Suprapubic skin (tissue), 4 donors: ENCODE measurements around the gene FOXF1. TPM values are rescaled to one million over a fixed set of nuclear protein-coding genes. Genes with fewer than 3 reads are reported as not detected.

ENCODE experiments used
- DNase-seq, 2 donors: peaks; one replicate each; pipeline ENCODE4 v3.0.0-alpha.2; 2019; ENCODE audit warnings: low spot score in 2 of 2
- H3K27ac ChIP-seq: fragments of 200-600 bp; sonication (generic); one replicate; pipeline ENCODE4 v1.5.1; 2019
- H3K27me3 ChIP-seq: fragments of 200-600 bp; sonication (generic); one replicate; pipeline ENCODE4 v1.5.1; 2019
- H3K36me3 ChIP-seq: fragments of 200-600 bp; sonication (generic); one replicate; pipeline ENCODE4 v1.5.1; 2019
- H3K4me1 ChIP-seq: fragments of 200-600 bp; sonication (generic); one replicate; pipeline ENCODE4 v1.5.1; 2019
- H3K4me3 ChIP-seq: fragments of 200-600 bp; sonication (generic); one replicate; pipeline ENCODE4 v1.5.1; 2019; ENCODE audit warnings: mild to moderate bottlenecking
- H3K9me3 ChIP-seq: fragments of 200-600 bp; sonication (generic); one replicate; pipeline ENCODE4 v1.5.1; 2019
- CTCF ChIP-seq, 2 donors: fragments of 200-600 bp in 1 of 2; fragments of 450-650 bp in 1 of 2; sonication (generic) in 1 of 2; IDR thresholded peaks; one replicate each; pipeline ENCODE4 v1.5.1; 2016 to 2019; ENCODE audit warnings: antibody characterized with exemption in 2 of 2, mild to moderate bottlenecking in 1 of 2, moderate library complexity in 1 of 2
- EP300 ChIP-seq: sonication (generic); formaldehyde crosslinking; IDR thresholded peaks from one replicate; pipeline ENCODE4 v1.6.1; 2017; ENCODE audit warnings: antibody characterized with exemption
- POLR2A ChIP-seq, 2 donors: fragments of 450-650 bp; IDR thresholded peaks; one replicate each; pipeline ENCODE4 v1.6.1; 2017; ENCODE audit warnings: antibody characterized with exemption in 2 of 2, mild to moderate bottlenecking in 2 of 2, moderate library complexity in 2 of 2
- POLR2AphosphoS5 ChIP-seq, 3 donors: sonication (generic); formaldehyde crosslinking; IDR thresholded peaks; one replicate each; pipeline ENCODE4 v1.6.1; 2017; ENCODE audit warnings: antibody characterized with exemption in 3 of 3
- WGBS: methylation state at CpG from one replicate; pipeline ENCODE4 v1.1.5; 2018; 5-methylcytosine and 5-hydroxymethylcytosine counted together
- total RNA-seq, 4 donors: library from RNA; depleted of rRNA; stranded (reverse); fragments of >200 nt; gene quantifications; one replicate each; pipeline ENCODE4 v1.1.0, GENCODE V29; 2016

Gene FOXF1
- total RNA-seq, 4 donors from 2014 or later = 0.11 to 0.59 (median 0.21) TPM; not detected in 1

DNA sequence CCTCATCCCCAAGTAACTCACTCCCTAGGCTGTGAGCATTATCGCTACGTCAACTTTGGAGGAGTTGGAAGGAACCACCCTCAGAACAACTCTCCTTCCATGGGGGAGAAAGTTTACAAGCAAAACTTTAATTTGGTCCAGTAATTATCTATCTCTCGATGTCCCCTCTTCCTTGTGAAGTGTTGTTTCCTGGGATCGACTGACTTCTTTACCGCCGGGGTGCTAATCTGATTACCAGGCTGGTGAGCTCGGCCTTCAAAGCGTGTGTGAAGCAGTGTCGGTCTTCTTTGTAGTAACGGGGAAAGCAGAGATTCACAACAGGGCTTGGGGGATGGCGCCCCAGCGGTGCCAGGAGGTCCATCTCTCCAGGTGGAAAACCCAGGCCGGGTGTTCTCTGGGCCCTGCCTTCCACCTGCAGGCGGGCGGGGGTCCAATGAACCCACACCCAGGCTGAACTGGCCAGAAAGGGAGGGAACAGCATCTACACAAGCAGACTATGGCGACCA is 14.5 kb upstream of the FOXF1 start:
- no peaks in the 10 kb centered on the region for H3K36me3 ChIP-seq
- H3K27ac ChIP-seq = no peak overlapping the region
- WGBS = 19% methylated on average over 14 of the region's 16 CpGs
- H3K4me3 ChIP-seq = no peak overlapping the region
- no peak for TF ChIP-seq POLR2AphosphoS5 (IDR thresholded peaks at IDR 0.05)
- TF ChIP-seq POLR2A (IDR thresholded peaks at IDR 0.05) = no peak
- TF ChIP-seq EP300 = no peak
- no peak for TF ChIP-seq CTCF (IDR thresholded peaks at IDR 0.05)
- peaks cover 23% of the 10 kb centered on the region for H3K4me1 ChIP-seq
- DNase-seq = no peak
- no peaks in the 10 kb centered on the region for H3K9me3 ChIP-seq
- H3K27me3 ChIP-seq = peaks cover 100% of the 10 kb centered on the region

- 7% methylated on average over 19 of the region's 34 CpGs for WGBS
- Histone ChIP-seq H3K27me3 (peaks cover 100% of the 10 kb centered on the region), H3K4me3 (no peak overlapping the region), H3K36me3 (no peaks in the 10 kb centered on the region), H3K27ac (no peak overlapping the region), H3K9me3 (no peaks in the 10 kb centered on the region), H3K4me1 (peaks cover 23% of the 10 kb centered on the region)
- TF ChIP-seq POLR2AphosphoS5 (IDR thresholded peaks at IDR 0.05) (no peak), EP300 (no peak), CTCF (IDR thresholded peaks at IDR 0.05) (no peak), POLR2A (IDR thresholded peaks at IDR 0.05) (no peak)
- no peak for DNase-seq
Observed at GRCh38 chr16:86496262-86496928, 13.9 kb upstream of the FOXF1 start.

- peaks cover 23% of the 10 kb centered on the region for H3K4me1 ChIP-seq
- no peaks in the 10 kb centered on the region for H3K9me3 ChIP-seq
- DNase-seq = no peak
- TF ChIP-seq POLR2AphosphoS5 (IDR thresholded peaks at IDR 0.05) = no peak
- TF ChIP-seq CTCF (IDR thresholded peaks at IDR 0.05) = no peak
- TF ChIP-seq POLR2A (IDR thresholded peaks at IDR 0.05) = no peak
- no peak for TF ChIP-seq EP300
- H3K4me3 ChIP-seq = no peak overlapping the region
- peaks cover 100% of the 10 kb centered on the region for H3K27me3 ChIP-seq
- H3K27ac ChIP-seq = no peak overlapping the region
- 8% methylated on average over 34 of the region's 45 CpGs for WGBS
- H3K36me3 ChIP-seq = no peaks in the 10 kb centered on the region
Observed at GRCh38 chr16:86496929-86497461, 13.3 kb upstream of the FOXF1 start.

DNA sequence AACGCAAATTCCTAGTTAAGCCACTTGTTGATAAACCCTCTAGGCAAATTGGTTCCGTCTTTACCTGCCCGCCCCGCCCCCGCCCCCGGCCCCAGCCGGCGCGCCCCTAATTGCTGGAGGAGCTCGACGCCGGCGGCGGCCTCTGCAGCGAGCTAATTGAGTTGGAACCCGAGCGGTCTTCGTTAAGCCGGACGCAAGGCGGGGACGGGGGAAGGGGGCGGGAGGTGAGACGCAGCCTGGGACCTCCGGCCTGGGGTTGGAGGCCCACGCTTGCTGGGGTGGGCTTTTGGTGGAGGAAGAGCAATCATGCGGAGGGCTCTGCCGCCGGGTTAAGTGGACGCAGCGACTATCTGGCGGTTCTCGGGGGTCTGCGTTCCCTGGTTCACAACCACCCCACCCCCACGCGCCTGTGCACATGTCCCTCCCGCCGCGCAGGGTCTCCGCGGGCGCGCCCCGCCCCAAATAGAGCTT is 12.7 kb upstream of the FOXF1 start:
- H3K9me3 ChIP-seq = no peaks in the 10 kb centered on the region
- WGBS = 17% methylated on average over 1 of the region's 44 CpGs
- no peak for DNase-seq
- H3K4me1 ChIP-seq = peaks cover 23% of the 10 kb centered on the region
- H3K36me3 ChIP-seq = no peaks in the 10 kb centered on the region
- H3K4me3 ChIP-seq = no peak overlapping the region
- H3K27me3 ChIP-seq = peaks cover 100% of the 10 kb centered on the region
- no peak overlapping the region for H3K27ac ChIP-seq
- TF ChIP-seq CTCF (IDR thresholded peaks at IDR 0.05) = no peak
- TF ChIP-seq POLR2AphosphoS5 (IDR thresholded peaks at IDR 0.05) = no peak
- TF ChIP-seq EP300 = no peak
- no peak for TF ChIP-seq POLR2A (IDR thresholded peaks at IDR 0.05)

GRCh38 chr16:86498155-86498670 is 12.1 kb upstream of the FOXF1 start:
- Histone ChIP-seq H3K27ac (no peak overlapping the region), H3K4me3 (peak overlapping the region; percentile 4), H3K4me1 (peaks cover 23% of the 10 kb centered on the region), H3K36me3 (no peaks in the 10 kb centered on the region), H3K27me3 (peaks cover 100% of the 10 kb centered on the region), H3K9me3 (no peaks in the 10 kb centered on the region)
- DNase-seq = no peak
- TF ChIP-seq POLR2AphosphoS5 (IDR thresholded peaks at IDR 0.05) (no peak), CTCF (IDR thresholded peaks at IDR 0.05) (no peak), POLR2A (IDR thresholded peaks at IDR 0.05) (no peak)
- 1% methylated on average over 20 of the region's 29 CpGs for WGBS
